Endothelial cell of umbilical vein (primary cell): ENCODE data around the gene FOXP4. TPM values are rescaled to one million over a fixed set of nuclear protein-coding genes. Genes with fewer than 3 reads are reported as not detected.

Experiments
- BruUV-seq: library from RNA; stranded (reverse); fragments of 400-500 nt; replicated peaks from 2 replicates; lab custom pipeline; 2021; lab: Mats Ljungman, UMichigan
- CTCF ChIA-PET: fragments of 300-600, 350-600 bp; sonication (Branson Sonifier 250); formaldehyde crosslinking; loops from one replicate; lab custom pipeline; 2021; ENCODE audit warnings: antibody characterized with exemption, inconsistent platforms; lab: Charles Lee
- POLR2A ChIA-PET: fragments of 300-600, 350-600 bp; sonication (Branson Sonifier 250); formaldehyde crosslinking; loops from one replicate; lab custom pipeline; 2021; ENCODE audit warnings: antibody characterized with exemption, inconsistent platforms; lab: Charles Lee
- DNase-seq: peaks from one replicate; pipeline ENCODE4 v3.0.0-alpha.2; 2011; ENCODE audit warnings: low read depth, low spot score
- FAIRE-seq: peaks from 2 replicates; lab custom pipeline; 2011; peaks lifted over from hg19 to GRCh38; lab: Jason Lieb, UNC
- H2AFZ ChIP-seq: 2 replicates; pipeline ENCODE4 v1.6.0; 2012; ENCODE audit warnings: low read depth, low read length, control low read depth, inconsistent platforms
- H3K27ac ChIP-seq: 2 replicates; pipeline ENCODE4 v1.5.1; 2011; ENCODE audit warnings: low read depth, mild to moderate bottlenecking, control low read depth, low read length, moderate library complexity; ENCODE audit not compliant: insufficient read depth
- H3K27me3 ChIP-seq, 2 experiments: 2 replicates each; pipeline versions ENCODE4 v1.6.0 to v1.6.1; 2011; ENCODE audit warnings: low read length in 2 of 2, mixed read lengths in 1 of 2; ENCODE audit not compliant: control insufficient read depth in 2 of 2, insufficient read depth in 2 of 2
- H3K36me3 ChIP-seq, 2 experiments: 2 replicates in 1 of 2; 3 replicates in 1 of 2; pipeline ENCODE4 v1.5.1; 2011; ENCODE audit warnings: low read length in 2 of 2, mild to moderate bottlenecking in 1 of 2, moderate library complexity in 1 of 2; ENCODE audit not compliant: control insufficient read depth in 2 of 2, insufficient read depth in 2 of 2; ENCODE audit errors: extremely low read depth in 1 of 2
- H3K4me1 ChIP-seq: 3 replicates; pipeline ENCODE4 v1.5.1; 2011; ENCODE audit warnings: mild to moderate bottlenecking, low read length; ENCODE audit not compliant: control insufficient read depth, insufficient read depth; ENCODE audit errors: extremely low read depth
- H3K4me2 ChIP-seq: 2 replicates; pipeline ENCODE4 v1.6.1; 2011; ENCODE audit warnings: low read length, control low read depth, mixed read lengths; ENCODE audit not compliant: insufficient read depth
- H3K4me3 ChIP-seq, 3 experiments: fragments of 200-600 bp in 1 of 3; sonication (generic), shearing (Covaris generic) in 1 of 3; replicated peaks in 1 of 3; 2 replicates each; pipeline ENCODE4 v1.5.1; 2011 to 2016; ENCODE audit warnings: control low read depth in 3 of 3, low read length in 3 of 3, mild to moderate bottlenecking in 2 of 3, inconsistent platforms in 1 of 3, low read depth in 1 of 3, moderate library complexity in 1 of 3; ENCODE audit not compliant: insufficient read depth in 1 of 3
- H3K79me2 ChIP-seq: 2 replicates; pipeline ENCODE4 v1.6.0; 2012; ENCODE audit warnings: low read length, inconsistent platforms; ENCODE audit not compliant: control insufficient read depth, insufficient read depth
- H3K9ac ChIP-seq: replicated peaks from 2 replicates; pipeline ENCODE3; 2011; ENCODE audit warnings: low read length, control low read depth; ENCODE audit not compliant: insufficient read depth; ENCODE audit errors: extremely low read depth
- H3K9me1 ChIP-seq: replicated peaks from 3 replicates; pipeline ENCODE4 v1.6.0; 2011; ENCODE audit warnings: mild to moderate bottlenecking, low read length; ENCODE audit not compliant: control insufficient read depth, insufficient read depth; ENCODE audit errors: extremely low read depth
- H3K9me3 ChIP-seq: replicated peaks from 2 replicates; pipeline ENCODE4 v1.5.1; 2012; ENCODE audit warnings: low read length, inconsistent platforms; ENCODE audit not compliant: control insufficient read depth, insufficient read depth
- H4K20me1 ChIP-seq: replicated peaks from 2 replicates; pipeline ENCODE3; 2011; ENCODE audit warnings: mild to moderate bottlenecking, low read length; ENCODE audit not compliant: control insufficient read depth, insufficient read depth; ENCODE audit errors: extremely low read depth
- CTCF ChIP-seq, 2 donors: IDR thresholded peaks; 1 replicate in 1 of 2; 2 replicates in 1 of 2; pipeline ENCODE4 v1.5.1; 2011; ENCODE audit warnings: low read length in 2 of 2, mild to moderate bottlenecking in 2 of 2, moderate library complexity in 2 of 2, control low read depth in 1 of 2, inconsistent platforms in 1 of 2, low read depth in 1 of 2; ENCODE audit not compliant: insufficient read depth in 1 of 2; ENCODE audit errors: extremely low read depth in 1 of 2
- EZH2 ChIP-seq: IDR thresholded peaks from 2 replicates; pipeline ENCODE4 v1.6.1; 2012; ENCODE audit warnings: borderline replicate concordance, low read depth, mild to moderate bottlenecking, moderate library complexity, low read length, inconsistent platforms; ENCODE audit not compliant: severe bottlenecking
- GATA2 ChIP-seq: IDR thresholded peaks from 2 replicates; pipeline ENCODE4 v1.7.0; 2011; ENCODE audit warnings: low read depth, mild to moderate bottlenecking, moderate library complexity, mixed read lengths, low read length; ENCODE audit not compliant: insufficient read length, insufficient read depth
- JUN ChIP-seq: IDR thresholded peaks from 2 replicates; pipeline ENCODE4 v1.6.1; 2011; ENCODE audit warnings: borderline replicate concordance, low read depth; ENCODE audit not compliant: insufficient read length, insufficient read depth
- MAX ChIP-seq: IDR thresholded peaks from 2 replicates; pipeline ENCODE4 v1.6.1; 2011; ENCODE audit not compliant: insufficient read depth, insufficient read length
- POLR2AphosphoS5 ChIP-seq: IDR thresholded peaks from 2 replicates; pipeline ENCODE4 v1.6.1; 2012; ENCODE audit warnings: low read depth, mild to moderate bottlenecking, control low read depth, low read length, moderate library complexity; ENCODE audit not compliant: insufficient read depth
- dilution Hi-C: fragments of 300-500 bp; cut with MboI; formaldehyde crosslinking; loops from one replicate; pipeline ENCODE4 v1.15.0; 2019; ENCODE audit warnings: low sequenced_read_pairs; ENCODE audit not compliant: extremely low pct_ligation_motif_present
- intact Hi-C: fragments of 100-400 bp; cut with micrococcal nuclease; formaldehyde crosslinking; loops from one replicate; pipeline ENCODE4 v1.10.0; 2022
- polyA plus RNA-seq, 4 experiments: library from polyadenylated mRNA; depleted of rRNA in 3 of 4; stranded (reverse) in 3 of 4; unstranded in 1 of 4; fragments of >200 nt; gene quantifications; 2 replicates each; pipeline versions ENCODE4 v1.2.1 to v1.2.3, GENCODE V29; 2011 to 2012; ENCODE audit warnings: missing spikeins in 1 of 4
- total RNA-seq: library from RNA; stranded (reverse); gene quantifications from 2 replicates; pipeline ENCODE4 v1.2.3, GENCODE V29; 2021

The FOXP4 gene
- total and polyA plus RNA-seq, 2 donors (not counting 3 experiments of a cell fraction or from before 2014, with no cell fraction given): 5.6 to 23.9 TPM

- H3K9me1 ChIP-seq: no peaks in the 10 kb centered on the region
- intact Hi-C loops: no loop called here
- H3K4me1 ChIP-seq: no peaks in the 10 kb centered on the region
- no peak overlapping the region for H3K4me3 ChIP-seq
- H3K36me3 ChIP-seq: peaks cover 0 to 10% of the 10 kb centered on the region in 2 experiments
- dilution Hi-C loops: no loop called here
- H3K9me3 ChIP-seq: no peaks in the 10 kb centered on the region
- no peak overlapping the region for H3K9ac ChIP-seq
- H3K4me2 ChIP-seq: no peak overlapping the region
- BruUV-seq: no TSS peak
- ChIA-PET POLR2A (no interaction called here), CTCF (interaction anchor here (1.0 to 7.9 kb wide), 8 partner anchors 45 to 227 kb away, joined by 3 to 84 read pairs (median 4); no protein-coding TSS in a partner anchor)
- H3K27ac ChIP-seq: no peak overlapping the region
- H3K27me3 ChIP-seq: no peaks in the 10 kb centered on the region
- DNase-seq (no peak), FAIRE-seq (no peak)
- H4K20me1 ChIP-seq: no peaks in the 10 kb centered on the region
- H2AFZ ChIP-seq: no peak overlapping the region
- TF ChIP-seq POLR2AphosphoS5 (no peak), CTCF (IDR thresholded peaks at IDR 0.05; ENCODE audit: extremely low read depth in 1 of 2, insufficient read depth in 1 of 2, low read depth in 1 of 2, low read length in 2 of 2) (no peak), GATA2 (no peak), EZH2 (no peak), JUN (no peak), MAX (no peak)
- H3K79me2 ChIP-seq: no peaks in the 10 kb centered on the region
These were observed 49.0 kb downstream of the FOXP4 start for GRCh38 chr6:41595166-41595565.
